Lower leg skin (tissue), 4 donors: ENCODE data around the gene TUB. TPM values are rescaled to one million over a fixed set of nuclear protein-coding genes. Genes with fewer than 3 reads are reported as not detected.

ENCODE experiments used
- DNase-seq, 2 donors: peaks; one replicate each; pipeline ENCODE4 v3.0.0-alpha.2; 2019; ENCODE audit warnings: low spot score in 2 of 2
- H3K4me3 ChIP-seq: fragments of 200-600 bp; sonication (generic); 2 replicates; pipeline ENCODE4 v1.5.1; 2017; ENCODE audit warnings: mild to moderate bottlenecking, low read depth; ENCODE audit not compliant: poor library complexity, severe bottlenecking
- CTCF ChIP-seq, 3 donors: fragments of 450-650 bp; IDR thresholded peaks; one replicate each; pipeline ENCODE4 v1.5.1; 2016; ENCODE audit warnings: antibody characterized with exemption in 3 of 3, mild to moderate bottlenecking in 3 of 3, moderate library complexity in 2 of 3
- POLR2A ChIP-seq, 2 donors: fragments of 450-650 bp; IDR thresholded peaks; one replicate each; pipeline ENCODE4 v1.6.1; 2016 to 2017; ENCODE audit warnings: antibody characterized with exemption in 2 of 2, mild to moderate bottlenecking in 1 of 2, moderate library complexity in 1 of 2
- WGBS, 2 donors: methylation state at CpG; one replicate each; pipeline ENCODE4 v1.1.5; 2018; 5-methylcytosine and 5-hydroxymethylcytosine counted together
- intact Hi-C: fragments of 100-400 bp; cut with DNase I; formaldehyde crosslinking; loops from one replicate; pipeline ENCODE4 v1.15.0; 2023; ENCODE audit warnings: low total_unique reads
- total RNA-seq, 4 donors: library from RNA; depleted of rRNA; stranded (reverse); fragments of >200 nt; gene quantifications; one replicate each; pipeline ENCODE4 v1.1.0, GENCODE V29; 2016

The TUB gene
- total RNA-seq, 4 donors from 2014 or later: 1.2 to 4.8 (median 2.5) TPM

GRCh38 chr11:8036986-8037385 lies 44.0 kb upstream of the TUB start:
- peak in 1 of 2 donors; percentile 42 for DNase-seq
- 87 to 88% methylated on average over 5 of the region's 5 CpGs for whole genome bisulfite sequencing, 2 donors
- no peak overlapping the region for H3K4me3 ChIP-seq
- intact Hi-C loops: loop anchor here (10.0 kb wide), 1 partner anchor 58 kb away; no protein-coding TSS in a partner anchor
- TF ChIP-seq POLR2A (IDR thresholded peaks at IDR 0.05) (no peak), CTCF (IDR thresholded peaks at IDR 0.05) (no peak)

GRCh38 chr11:8038393-8038792 lies 42.6 kb upstream of the TUB start:
- intact Hi-C loops: loop anchor here (10.0 kb wide), 1 partner anchor 56 kb away; no protein-coding TSS in a partner anchor

GRCh38 chr11:8038811-8039529 lies 42.0 kb upstream of the TUB start:
- 85 to 89% methylated on average over 12 of the region's 12 CpGs for WGBS, 2 donors
- H3K4me3 ChIP-seq: no peak overlapping the region
- TF ChIP-seq POLR2A (IDR thresholded peaks at IDR 0.05) (no peak), CTCF (IDR thresholded peaks at IDR 0.05) (no peak)
- DNase-seq: peak in 1 of 2 donors; percentile 74
- intact Hi-C loops: loop anchor here (10.0 kb wide), 1 partner anchor 56 kb away; no protein-coding TSS in a partner anchor

More at GRCh38 chr11:8038393-8038792, 42.6 kb upstream of the TUB start:
- no peak overlapping the region for H3K4me3 ChIP-seq
- peak in 1 of 2 donors; percentile 70 for DNase-seq
- WGBS, 2 donors: 77 to 85% methylated on average over 8 of the region's 8 CpGs
- TF ChIP-seq POLR2A (IDR thresholded peaks at IDR 0.05) (no peak), CTCF (IDR thresholded peaks at IDR 0.05) (no peak)

- 77 to 89% methylated on average over 10 of the region's 10 CpGs for WGBS, 2 donors
- intact Hi-C loops: loop anchor here (10.0 kb wide), 1 partner anchor 55 kb away; no protein-coding TSS in a partner anchor
- no peak overlapping the region for H3K4me3 ChIP-seq
- peak in 1 of 2 donors; percentile 71 for DNase-seq
- TF ChIP-seq CTCF (IDR thresholded peaks at IDR 0.05) (no peak), POLR2A (IDR thresholded peaks at IDR 0.05) (no peak)
These were observed 41.3 kb upstream of the TUB start for GRCh38 chr11:8039530-8040260.

GRCh38 chr11:8040261-8040920 lies 40.6 kb upstream of the TUB start:
- TF ChIP-seq CTCF (IDR thresholded peaks at IDR 0.05) (no peak), POLR2A (IDR thresholded peaks at IDR 0.05) (no peak)
- WGBS, 2 donors: 79 to 84% methylated on average over 4 of the region's 4 CpGs
- peak in 1 of 2 donors; percentile 40 for DNase-seq

More at GRCh38 chr11:8040261-8040920, 40.6 kb upstream of the TUB start:
- no peak overlapping the region for H3K4me3 ChIP-seq
- intact Hi-C loops: no loop called here
